Ishikawa (cell line): Measurements from ENCODE around the gene MRM1.

ENCODE experiments used
- CEBPB ChIP-seq: IDR thresholded peaks from 2 replicates; pipeline ENCODE4 v1.6.1; 2012
- EGR1 ChIP-seq: IDR thresholded peaks from 2 replicates; pipeline ENCODE4 v1.6.1; 2012
- EP300 ChIP-seq: IDR thresholded peaks from 2 replicates; pipeline ENCODE4 v1.6.1; 2012; ENCODE audit warnings: borderline replicate concordance
- YY1 ChIP-seq: IDR thresholded peaks from 2 replicates; pipeline ENCODE4 v1.6.1; 2012; ENCODE audit warnings: low read depth
- TF ChIP-seq, protein P1 (sequence below): IDR thresholded peaks from 2 replicates; pipeline ENCODE4 v1.6.1; 2012

- no peak for TF ChIP-seq EP300
- TF ChIP-seq YY1, result no peak
- no peak for TF ChIP-seq CEBPB
- TF ChIP-seq, protein P1, sequence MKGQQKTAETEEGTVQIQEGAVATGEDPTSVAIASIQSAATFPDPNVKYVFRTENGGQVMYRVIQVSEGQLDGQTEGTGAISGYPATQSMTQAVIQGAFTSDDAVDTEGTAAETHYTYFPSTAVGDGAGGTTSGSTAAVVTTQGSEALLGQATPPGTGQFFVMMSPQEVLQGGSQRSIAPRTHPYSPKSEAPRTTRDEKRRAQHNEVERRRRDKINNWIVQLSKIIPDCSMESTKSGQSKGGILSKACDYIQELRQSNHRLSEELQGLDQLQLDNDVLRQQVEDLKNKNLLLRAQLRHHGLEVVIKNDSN, result no peak
- no peak for TF ChIP-seq EGR1
These were observed 4.2 kb upstream of the MRM1 start for GRCh38 chr17:36597226-36597625.
